Mononuclear cell (primary cell): ENCODE results near the gene HOXC5. TPM values are rescaled to one million over a fixed set of nuclear protein-coding genes. Genes with fewer than 3 reads are reported as not detected.
A peak's percentile ranks its signal among the peaks of the same experiment; 100 is the strongest.

Experiments used
- H3K27me3 ChIP-seq: 2 replicates; pipeline ENCODE4 v1.6.0; 2011; ENCODE audit warnings: low read length, control low read depth; ENCODE audit not compliant: insufficient read depth
- H3K4me1 ChIP-seq: 2 replicates; pipeline ENCODE4 v1.5.1; 2011; ENCODE audit warnings: mild to moderate bottlenecking, low read length, control low read depth; ENCODE audit not compliant: insufficient read depth
- H3K4me3 ChIP-seq: 2 replicates; pipeline ENCODE4 v1.5.1; 2011; ENCODE audit warnings: mild to moderate bottlenecking, low read length, moderate library complexity
- H3K9me3 ChIP-seq: 2 replicates; pipeline ENCODE4 v1.5.1; 2011; ENCODE audit warnings: low read depth, mild to moderate bottlenecking, control low read depth, low read length
- total RNA-seq: library from RNA; depleted of rRNA; stranded (reverse); fragments of >200 nt; gene quantifications from one replicate; pipeline ENCODE4 v1.2.3, GENCODE V29; 2012

HOXC5 gene
- total RNA-seq, 1 donor = not detected

- H3K4me1 ChIP-seq = peaks cover 32% of the 10 kb centered on the region
- no peak overlapping the region for H3K4me3 ChIP-seq
- H3K9me3 ChIP-seq = no peaks in the 10 kb centered on the region
- H3K27me3 ChIP-seq = peaks cover 99% of the 10 kb centered on the region
These were observed 39.5 kb upstream of the HOXC5 start for GRCh38 chr12:53993162-53994008.

DNA sequence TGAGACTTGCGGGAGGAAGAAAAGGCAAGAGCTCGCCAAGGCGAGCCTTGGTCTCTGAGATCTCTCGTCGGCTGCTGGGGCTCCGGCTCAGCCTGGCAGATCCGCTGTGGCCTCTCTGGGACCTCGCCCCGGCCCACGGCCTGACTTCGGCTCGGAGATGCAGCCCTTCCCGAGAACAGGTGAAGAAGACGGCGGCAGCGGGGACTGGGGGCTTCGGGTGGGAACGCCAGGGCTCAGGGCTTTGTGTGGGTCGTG lies 38.9 kb upstream of the HOXC5 start:
- Histone ChIP-seq H3K4me1 (peaks cover 29% of the 10 kb centered on the region), H3K27me3 (peaks cover 99% of the 10 kb centered on the region), H3K9me3 (no peaks in the 10 kb centered on the region), H3K4me3 (no peak overlapping the region)

- Histone ChIP-seq H3K9me3 (no peaks in the 10 kb centered on the region), H3K4me1 (peaks cover 24% of the 10 kb centered on the region), H3K4me3 (no peak overlapping the region), H3K27me3 (peaks cover 98% of the 10 kb centered on the region)
These were observed 38.4 kb upstream of the HOXC5 start for GRCh38 chr12:53994264-53995001.

DNA sequence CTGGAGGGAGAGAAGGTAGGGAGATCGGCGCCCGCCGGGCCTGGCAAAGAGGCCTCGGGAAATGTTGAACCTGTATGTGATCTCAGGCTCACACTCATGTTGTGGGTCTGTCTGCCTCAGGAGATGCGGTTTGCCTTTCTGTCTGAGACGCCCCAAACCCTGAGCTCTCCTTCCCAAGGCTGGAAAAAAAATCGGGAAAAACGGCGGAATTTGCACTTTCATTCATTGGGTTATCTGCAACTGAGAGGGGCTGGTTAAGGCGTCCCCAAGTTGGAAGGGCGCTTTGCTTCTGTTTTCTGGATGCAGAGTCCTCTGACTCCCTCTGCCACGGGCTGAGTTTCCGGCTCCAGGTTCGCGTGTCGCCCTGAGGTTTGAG lies 37.9 kb upstream of the HOXC5 start:
- no peaks in the 10 kb centered on the region for H3K9me3 ChIP-seq
- H3K4me1 ChIP-seq = peaks cover 21% of the 10 kb centered on the region
- peaks cover 98% of the 10 kb centered on the region for H3K27me3 ChIP-seq
- H3K4me3 ChIP-seq = no peak overlapping the region

GRCh38 chr12:53995378-53996239 lies 37.2 kb upstream of the HOXC5 start:
- H3K4me3 ChIP-seq = peak overlapping the region; percentile 25
- no peaks in the 10 kb centered on the region for H3K9me3 ChIP-seq
- peaks cover 27% of the 10 kb centered on the region for H3K4me1 ChIP-seq
- H3K27me3 ChIP-seq = peaks cover 98% of the 10 kb centered on the region

GRCh38 chr12:53996240-53997203 lies 36.3 kb upstream of the HOXC5 start:
- Histone ChIP-seq H3K27me3 (peaks cover 98% of the 10 kb centered on the region), H3K4me1 (peaks cover 27% of the 10 kb centered on the region), H3K9me3 (no peaks in the 10 kb centered on the region), H3K4me3 (peak overlapping the region; percentile 25)

- H3K4me1 ChIP-seq = peaks cover 27% of the 10 kb centered on the region
- H3K4me3 ChIP-seq = no peak overlapping the region
- no peaks in the 10 kb centered on the region for H3K9me3 ChIP-seq
- peaks cover 98% of the 10 kb centered on the region for H3K27me3 ChIP-seq
These were observed 35.4 kb upstream of the HOXC5 start for GRCh38 chr12:53997204-53998109.

DNA sequence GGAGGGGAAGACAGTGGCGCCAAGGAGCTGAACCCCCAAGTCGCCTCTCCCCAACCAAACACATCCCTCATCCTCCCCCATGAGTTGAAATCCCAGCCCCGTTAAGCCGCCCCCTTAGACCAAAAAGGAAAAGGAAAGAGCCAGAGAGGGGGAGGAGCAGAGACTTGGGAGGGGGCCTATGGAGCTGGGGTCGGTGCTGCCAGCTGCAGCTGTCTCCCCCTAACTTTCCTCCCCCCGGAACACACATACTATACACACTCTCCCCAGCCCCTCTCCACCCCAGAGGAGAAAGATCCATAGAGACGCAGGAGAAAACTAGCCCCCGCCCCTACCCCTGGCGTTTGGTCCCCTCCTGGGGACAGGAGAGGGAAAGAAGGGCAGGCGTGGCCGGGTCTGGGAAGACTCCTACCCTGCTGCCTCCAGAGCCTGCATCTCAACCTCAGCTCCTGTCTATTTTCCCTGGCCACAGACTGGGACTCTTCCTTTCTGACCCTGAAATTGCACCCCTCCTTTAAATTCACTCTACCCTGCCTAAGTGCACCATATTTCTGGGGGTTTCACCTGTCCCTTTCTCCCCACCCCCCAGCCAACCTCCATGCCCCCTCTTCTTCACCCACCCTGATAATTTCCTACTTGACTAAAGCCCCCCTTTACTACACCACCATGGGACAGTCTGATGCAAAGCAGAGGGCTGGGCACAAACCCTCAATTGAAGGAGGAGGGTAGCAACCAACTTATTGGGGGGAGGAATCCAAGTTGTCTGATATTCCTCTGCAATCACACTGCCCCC lies 34.5 kb upstream of the HOXC5 start:
- Histone ChIP-seq H3K27me3 (peaks cover 97% of the 10 kb centered on the region), H3K4me1 (peaks cover 27% of the 10 kb centered on the region), H3K9me3 (no peaks in the 10 kb centered on the region), H3K4me3 (no peak overlapping the region)

- peaks cover 96% of the 10 kb centered on the region for H3K27me3 ChIP-seq
- H3K4me3 ChIP-seq = no peak overlapping the region
- H3K9me3 ChIP-seq = no peaks in the 10 kb centered on the region
- peaks cover 27% of the 10 kb centered on the region for H3K4me1 ChIP-seq
These were observed 34.0 kb upstream of the HOXC5 start for GRCh38 chr12:53998900-53999236.

DNA sequence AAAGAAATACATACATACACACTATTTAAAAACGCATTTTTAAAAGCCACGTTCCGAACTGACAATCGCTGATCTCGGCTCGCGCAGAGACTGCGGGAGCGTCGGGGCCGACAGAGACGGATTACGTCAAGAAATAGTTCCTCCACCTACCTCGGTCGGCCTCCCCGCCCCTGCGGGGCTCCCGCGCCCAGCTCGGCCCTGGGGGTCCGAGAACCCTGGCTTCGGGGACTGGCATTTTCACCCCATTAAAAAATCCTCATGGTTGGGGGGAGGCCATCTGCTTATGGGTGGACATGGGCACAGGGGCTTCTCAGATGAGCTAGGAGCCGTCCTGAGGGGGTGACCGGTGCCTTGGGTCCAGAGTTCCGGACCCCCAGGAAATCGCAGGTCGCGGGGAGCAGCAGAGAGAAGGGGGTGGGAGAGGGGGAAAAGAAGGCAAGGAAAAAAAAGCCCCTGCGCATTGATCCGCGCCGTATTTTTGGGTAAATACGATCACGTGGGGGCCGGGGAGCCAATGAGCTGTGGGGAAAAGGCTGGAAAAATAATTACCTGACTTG lies 33.2 kb upstream of the HOXC5 start:
- no peak overlapping the region for H3K4me3 ChIP-seq
- no peaks in the 10 kb centered on the region for H3K9me3 ChIP-seq
- H3K4me1 ChIP-seq = peaks cover 21% of the 10 kb centered on the region
- peaks cover 96% of the 10 kb centered on the region for H3K27me3 ChIP-seq

- Histone ChIP-seq H3K9me3 (no peaks in the 10 kb centered on the region), H3K4me3 (no peak within 1 kb of the TSS), H3K27me3 (peaks cover 96% of the 10 kb centered on the region), H3K4me1 (peaks cover 13% of the 10 kb centered on the region)
These were observed 32.4 kb upstream of the HOXC5 start, which contains the start of gene HOXC9 for GRCh38 chr12:54000116-54001114. HOXC9 (plus strand) TSS chr12:54000161; CDS start chr12:54000189, 28 bp downstream.
